GM12864 (cell line): ENCODE data around the gene GGT7.
"Not testable (repeated sequence)": the region's sequence is repeated elsewhere in the genome, so short reads cannot be mapped to it uniquely, and the experiment has no call there.

Experiments used
- DNase-seq: peaks from one replicate; pipeline ENCODE4 v3.0.0-alpha.2; 2011; ENCODE audit warnings: low read depth
- H3K4me3 ChIP-seq: 2 replicates; pipeline ENCODE4 v1.5.1; 2011; ENCODE audit warnings: mild to moderate bottlenecking, low read depth, low read length, control low read depth
- CTCF ChIP-seq: IDR thresholded peaks from 2 replicates; pipeline ENCODE4 v1.5.1; 2011; ENCODE audit warnings: low read depth, mild to moderate bottlenecking, moderate library complexity, low read length, control low read depth, inconsistent platforms; ENCODE audit errors: missing control alignments

GGT7 gene

GRCh38 chr20:34824452-34824805 lies 48.2 kb downstream of the GGT7 start:
- no peak for TF ChIP-seq CTCF
- peak; percentile 64 for DNase-seq
- H3K4me3 ChIP-seq = peak overlapping the region; percentile 98

DNA sequence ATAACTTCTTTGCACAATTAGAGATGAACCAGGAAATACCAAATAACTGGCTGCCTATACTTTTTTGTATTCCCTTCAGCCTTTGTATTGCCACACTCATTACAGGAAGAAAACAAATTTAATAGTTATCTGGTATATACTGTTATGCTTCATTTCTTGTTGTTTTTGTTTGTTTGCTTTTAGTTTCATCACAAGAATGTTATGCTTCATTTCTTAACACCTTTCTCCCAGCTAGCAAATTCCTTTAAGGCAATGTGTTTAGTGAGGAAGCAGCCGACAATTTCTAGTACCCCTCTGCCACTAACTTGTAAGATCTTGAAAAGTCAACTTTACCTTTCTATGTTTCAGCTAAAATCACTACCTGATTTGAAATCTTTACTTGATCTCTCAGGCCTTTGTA lies 48.6 kb downstream of the GGT7 start:
- no peak for TF ChIP-seq CTCF
- H3K4me3 ChIP-seq = peak overlapping the region; percentile 98
- no peak for DNase-seq

GRCh38 chr20:34820805-34821578 lies 51.7 kb downstream of the GGT7 start:
- no peak for TF ChIP-seq CTCF
- no peak overlapping the region for H3K4me3 ChIP-seq
- no peak for DNase-seq

GRCh38 chr20:34817801-34818200 lies 54.9 kb downstream of the GGT7 start:
- no peak overlapping the region for H3K4me3 ChIP-seq
- no peak for DNase-seq
- no peak for TF ChIP-seq CTCF

DNA sequence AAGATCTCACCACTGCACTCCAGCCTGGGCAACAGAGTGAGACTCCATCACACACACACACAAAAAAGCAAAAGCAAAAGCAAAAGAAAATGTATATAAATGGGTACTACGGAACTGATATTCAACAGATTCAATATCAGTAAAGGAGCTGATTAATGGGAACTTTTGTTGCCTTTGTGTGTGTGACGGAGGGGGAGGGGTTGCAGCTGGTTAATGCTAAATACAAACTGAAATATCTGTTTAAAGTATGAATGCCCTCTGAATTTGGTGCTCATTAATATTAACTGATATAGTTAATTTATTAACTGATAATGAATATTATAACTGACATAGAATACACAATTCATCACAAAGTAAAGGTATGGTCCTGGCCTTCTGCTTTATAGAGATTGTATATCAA lies 55.6 kb downstream of the GGT7 start:
- H3K4me3 ChIP-seq = no peak overlapping the region
- TF ChIP-seq CTCF = no peak
- no peak for DNase-seq

DNA sequence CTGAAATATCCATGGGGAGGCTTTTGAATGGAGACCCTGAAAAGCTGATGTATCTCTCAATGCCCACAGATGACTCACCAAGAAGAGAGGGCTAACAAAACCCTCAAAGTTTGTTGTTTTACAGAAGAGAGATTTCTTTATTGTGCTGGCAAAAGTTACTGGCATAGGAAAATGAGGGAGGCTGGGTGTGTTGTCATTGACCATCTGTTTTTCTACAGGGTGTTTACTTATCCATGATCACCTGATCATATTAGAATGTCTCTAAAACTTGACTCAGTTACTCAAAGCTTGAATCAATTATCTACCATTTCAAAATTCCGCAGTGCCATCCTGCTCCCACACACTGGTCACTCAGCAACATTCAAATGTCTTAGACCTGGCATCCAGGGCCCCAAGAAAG lies 57.0 kb downstream of the GGT7 start:
- DNase-seq = no peak
- TF ChIP-seq CTCF = no peak
- H3K4me3 ChIP-seq = no peak overlapping the region

DNA sequence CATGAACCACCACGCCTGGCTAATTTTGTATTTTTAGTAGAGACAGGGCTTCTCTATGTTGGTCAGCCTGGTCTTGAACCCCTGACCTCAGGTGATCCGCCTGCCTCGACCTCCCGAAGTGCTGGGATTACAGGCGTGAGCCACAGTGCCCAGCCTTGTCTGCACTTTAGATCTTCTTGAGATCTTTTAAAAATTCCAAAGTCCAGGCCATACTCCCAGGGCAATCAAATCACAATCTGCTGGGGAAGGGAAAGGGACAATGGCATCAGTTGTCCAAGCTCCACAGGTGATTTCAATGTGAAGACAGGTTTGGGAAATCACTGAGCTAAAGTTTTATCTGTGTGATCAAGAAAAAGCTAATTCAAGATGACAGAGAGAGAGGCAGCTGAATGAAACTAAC lies 64.1 kb downstream of the GGT7 start:
- TF ChIP-seq CTCF = no peak
- no peak overlapping the region for H3K4me3 ChIP-seq
- no peak for DNase-seq

- not testable (repeated sequence) for H3K4me3 ChIP-seq, DNase-seq
Measured at GRCh38 chr20:34807944-34808465, 64.7 kb downstream of the GGT7 start.
